Breast epithelium (tissue), 4 donors: ENCODE results near the gene PCNX2. TPM values are rescaled to one million over a fixed set of nuclear protein-coding genes. Genes with fewer than 3 reads are reported as not detected.

Experiments used
- DNase-seq, 2 donors: peaks; one replicate each; pipeline ENCODE4 v3.0.0-alpha.2; 2019; ENCODE audit warnings: low spot score in 2 of 2
- H3K27ac ChIP-seq, 2 donors: fragments of 200-600 bp; sonication (generic) in 1 of 2; one replicate each; pipeline ENCODE4 v1.5.1; 2016 to 2019; ENCODE audit warnings: mild to moderate bottlenecking in 1 of 2
- H3K27me3 ChIP-seq, 2 donors: fragments of 200-600 bp; sonication (generic) in 1 of 2; one replicate each; pipeline versions ENCODE4 v1.5.1 to v1.6.0; 2017 to 2019; ENCODE audit warnings: control low read depth in 1 of 2, mild to moderate bottlenecking in 1 of 2
- H3K36me3 ChIP-seq: fragments of 200-600 bp; one replicate; pipeline ENCODE4 v1.5.1; 2019
- H3K4me1 ChIP-seq, 2 donors: fragments of 200-600 bp; sonication (generic); one replicate each; pipeline ENCODE4 v1.5.1; 2016 to 2019; ENCODE audit warnings: control low read depth in 1 of 2
- H3K4me3 ChIP-seq, 3 donors: fragments of 200-600 bp; sonication (generic); 1 replicate in 2 of 3; 2 replicates in 1 of 3; pipeline ENCODE4 v1.5.1; 2016 to 2019; ENCODE audit warnings: mild to moderate bottlenecking in 3 of 3, moderate library complexity in 2 of 3
- H3K9me3 ChIP-seq, 2 donors: fragments of 200-600 bp; sonication (generic) in 1 of 2; one replicate each; pipeline ENCODE4 v1.5.1; 2016 to 2019; ENCODE audit warnings: control low read depth in 1 of 2
- POLR2A ChIP-seq: fragments of 450-650 bp; IDR thresholded peaks from one replicate; pipeline ENCODE4 v1.6.1; 2016; ENCODE audit warnings: antibody characterized with exemption, mild to moderate bottlenecking, moderate library complexity
- POLR2AphosphoS5 ChIP-seq, 3 donors: sonication (generic); formaldehyde crosslinking; IDR thresholded peaks; one replicate each; pipeline ENCODE4 v1.6.1; 2017; ENCODE audit warnings: antibody characterized with exemption in 3 of 3
- intact Hi-C: fragments of 100-400 bp; cut with DNase I; formaldehyde crosslinking; loops from one replicate; pipeline ENCODE4 v1.15.1; 2023; ENCODE audit warnings: low total_unique reads
- total RNA-seq, 3 donors: library from RNA; depleted of rRNA; stranded (reverse); fragments of >200 nt; gene quantifications; one replicate each; pipeline ENCODE4 v1.1.0, GENCODE V29; 2016
- TF ChIP-seq, protein P1 (sequence below), 3 donors: fragments of 450-650 bp; IDR thresholded peaks; one replicate each; pipeline ENCODE4 v1.5.1; 2016 to 2017; ENCODE audit warnings: antibody characterized with exemption in 3 of 3, mild to moderate bottlenecking in 3 of 3, moderate library complexity in 3 of 3

PCNX2 gene
- total RNA-seq, 3 donors from 2014 or later: 18.7 to 32.6 (median 26.2) TPM

DNA sequence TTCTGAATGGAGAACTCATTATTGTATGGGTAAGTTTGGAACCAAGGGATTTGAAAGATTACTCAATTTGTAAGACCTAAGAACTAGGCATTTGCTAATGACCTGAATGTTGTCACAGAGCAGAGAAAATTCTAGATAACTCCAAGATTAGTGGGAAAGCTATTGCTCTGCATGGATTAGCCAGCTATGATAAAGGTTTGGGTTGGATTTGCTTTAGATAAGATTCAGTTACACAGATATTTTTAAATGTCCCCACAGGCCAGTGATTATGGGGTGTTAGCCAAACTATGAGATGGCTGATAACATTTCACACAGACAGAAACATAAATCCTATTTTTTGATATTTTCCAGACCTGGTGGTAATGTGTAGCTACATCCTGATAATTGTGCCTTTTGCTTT is 256.9 kb downstream of the PCNX2 start:
- intact Hi-C loops: no loop called here
- no peak for DNase-seq
- TF ChIP-seq POLR2AphosphoS5 (IDR thresholded peaks at IDR 0.05): no peak
- Histone ChIP-seq H3K27me3 (no peaks in the 10 kb centered on the region), H3K9me3 (no peaks in the 10 kb centered on the region), H3K4me1 (no peaks in the 10 kb centered on the region), H3K27ac (no peak overlapping the region), H3K4me3 (no peak overlapping the region), H3K36me3 (no peaks in the 10 kb centered on the region)

DNA sequence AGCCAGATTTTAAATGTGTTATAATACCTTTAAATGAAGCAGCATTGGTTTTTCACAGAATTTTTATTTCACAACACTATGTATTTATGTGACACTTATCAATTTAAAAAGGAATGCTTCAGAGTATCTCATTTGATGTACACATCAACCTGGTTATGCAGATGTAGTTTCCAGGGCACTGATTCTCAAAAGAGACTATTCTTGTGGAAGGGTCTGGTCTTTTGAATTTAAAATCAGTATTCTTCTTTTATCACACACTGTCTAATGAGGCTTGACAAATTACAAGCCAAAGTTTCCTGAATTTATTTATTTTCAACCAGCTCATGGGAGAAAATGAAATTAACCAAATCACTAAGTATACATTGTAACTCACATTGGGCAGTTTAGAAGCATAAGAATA is 257.7 kb downstream of the PCNX2 start:
- Histone ChIP-seq H3K9me3 (no peaks in the 10 kb centered on the region), H3K4me1 (no peaks in the 10 kb centered on the region), H3K27me3 (no peaks in the 10 kb centered on the region), H3K27ac (no peak overlapping the region), H3K36me3 (no peaks in the 10 kb centered on the region), H3K4me3 (no peak overlapping the region)
- intact Hi-C loops: no loop called here
- DNase-seq: no peak
- TF ChIP-seq POLR2A (no peak), POLR2AphosphoS5 (IDR thresholded peaks at IDR 0.05) (no peak)
- TF ChIP-seq, protein P1, sequence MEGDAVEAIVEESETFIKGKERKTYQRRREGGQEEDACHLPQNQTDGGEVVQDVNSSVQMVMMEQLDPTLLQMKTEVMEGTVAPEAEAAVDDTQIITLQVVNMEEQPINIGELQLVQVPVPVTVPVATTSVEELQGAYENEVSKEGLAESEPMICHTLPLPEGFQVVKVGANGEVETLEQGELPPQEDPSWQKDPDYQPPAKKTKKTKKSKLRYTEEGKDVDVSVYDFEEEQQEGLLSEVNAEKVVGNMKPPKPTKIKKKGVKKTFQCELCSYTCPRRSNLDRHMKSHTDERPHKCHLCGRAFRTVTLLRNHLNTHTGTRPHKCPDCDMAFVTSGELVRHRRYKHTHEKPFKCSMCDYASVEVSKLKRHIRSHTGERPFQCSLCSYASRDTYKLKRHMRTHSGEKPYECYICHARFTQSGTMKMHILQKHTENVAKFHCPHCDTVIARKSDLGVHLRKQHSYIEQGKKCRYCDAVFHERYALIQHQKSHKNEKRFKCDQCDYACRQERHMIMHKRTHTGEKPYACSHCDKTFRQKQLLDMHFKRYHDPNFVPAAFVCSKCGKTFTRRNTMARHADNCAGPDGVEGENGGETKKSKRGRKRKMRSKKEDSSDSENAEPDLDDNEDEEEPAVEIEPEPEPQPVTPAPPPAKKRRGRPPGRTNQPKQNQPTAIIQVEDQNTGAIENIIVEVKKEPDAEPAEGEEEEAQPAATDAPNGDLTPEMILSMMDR (IDR thresholded peaks at IDR 0.05): no peak

DNA sequence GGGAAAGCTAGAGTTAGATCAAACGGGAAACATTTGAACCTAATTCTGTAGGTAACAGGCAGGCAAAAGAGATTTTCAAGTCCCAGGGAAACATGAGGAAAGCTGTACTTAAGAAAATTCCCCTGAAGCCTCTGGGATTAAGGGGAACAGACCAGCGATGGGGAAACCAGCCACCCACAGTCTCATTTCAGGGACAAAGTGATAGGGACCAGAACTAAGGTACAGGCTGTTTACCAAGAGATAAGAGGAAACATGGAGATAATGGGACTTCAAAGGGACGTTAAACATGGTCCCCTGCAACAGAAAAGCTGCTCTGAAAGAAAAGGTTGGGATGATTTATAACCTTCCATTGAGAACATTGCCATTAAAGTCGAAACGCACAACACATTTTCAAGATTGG is 260.7 kb downstream of the PCNX2 start:
- no peaks in the 10 kb centered on the region for H3K36me3 ChIP-seq
- DNase-seq: no peak
- H3K4me3 ChIP-seq: no peak overlapping the region
- no peak overlapping the region for H3K27ac ChIP-seq
- no peaks in the 10 kb centered on the region for H3K27me3 ChIP-seq
- intact Hi-C loops: no loop called here
- no peaks in the 10 kb centered on the region for H3K4me1 ChIP-seq
- H3K9me3 ChIP-seq: no peaks in the 10 kb centered on the region
- TF ChIP-seq POLR2AphosphoS5 (IDR thresholded peaks at IDR 0.05) (no peak), POLR2A (no peak)
- TF ChIP-seq, protein P1 (IDR thresholded peaks at IDR 0.05): no peak

DNA sequence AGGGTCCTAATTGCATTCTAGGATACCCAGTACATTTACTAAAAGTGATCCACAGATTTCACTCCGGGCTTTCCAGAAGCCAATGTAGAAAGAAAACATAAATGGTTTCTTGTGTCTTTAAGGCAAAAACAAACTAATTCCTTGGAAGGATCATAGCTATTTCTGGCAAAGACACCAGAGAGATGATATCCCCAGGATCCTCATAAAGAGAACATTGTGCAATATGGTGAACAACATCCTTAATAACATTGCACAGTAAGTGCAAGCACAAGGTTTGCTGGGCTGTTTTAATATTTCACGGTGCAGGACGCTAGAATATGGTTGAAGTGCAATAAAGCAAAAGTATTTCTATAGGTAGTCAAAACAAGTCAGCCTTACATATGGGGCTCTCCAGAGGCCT is 262.2 kb downstream of the PCNX2 start:
- DNase-seq: no peak
- H3K4me3 ChIP-seq: no peak overlapping the region
- no peaks in the 10 kb centered on the region for H3K27me3 ChIP-seq
- H3K9me3 ChIP-seq: no peaks in the 10 kb centered on the region
- no peak overlapping the region for H3K27ac ChIP-seq
- H3K36me3 ChIP-seq: no peaks in the 10 kb centered on the region
- TF ChIP-seq POLR2AphosphoS5 (IDR thresholded peaks at IDR 0.05) (no peak), POLR2A (no peak)
- TF ChIP-seq, protein P1 (IDR thresholded peaks at IDR 0.05): no peak
- H3K4me1 ChIP-seq: no peaks in the 10 kb centered on the region
- intact Hi-C loops: no loop called here

GRCh38 chr1:233032916-233033315 is 262.6 kb downstream of the PCNX2 start:
- H3K27me3 ChIP-seq: no peaks in the 10 kb centered on the region
- H3K27ac ChIP-seq: no peak overlapping the region
- H3K9me3 ChIP-seq: no peaks in the 10 kb centered on the region
- TF ChIP-seq POLR2AphosphoS5 (IDR thresholded peaks at IDR 0.05): no peak
- TF ChIP-seq POLR2A: no peak
- TF ChIP-seq, protein P1 (IDR thresholded peaks at IDR 0.05): no peak
- intact Hi-C loops: no loop called here
- DNase-seq: no peak
- H3K4me3 ChIP-seq: no peak overlapping the region
- no peaks in the 10 kb centered on the region for H3K4me1 ChIP-seq
- H3K36me3 ChIP-seq: no peaks in the 10 kb centered on the region

DNA sequence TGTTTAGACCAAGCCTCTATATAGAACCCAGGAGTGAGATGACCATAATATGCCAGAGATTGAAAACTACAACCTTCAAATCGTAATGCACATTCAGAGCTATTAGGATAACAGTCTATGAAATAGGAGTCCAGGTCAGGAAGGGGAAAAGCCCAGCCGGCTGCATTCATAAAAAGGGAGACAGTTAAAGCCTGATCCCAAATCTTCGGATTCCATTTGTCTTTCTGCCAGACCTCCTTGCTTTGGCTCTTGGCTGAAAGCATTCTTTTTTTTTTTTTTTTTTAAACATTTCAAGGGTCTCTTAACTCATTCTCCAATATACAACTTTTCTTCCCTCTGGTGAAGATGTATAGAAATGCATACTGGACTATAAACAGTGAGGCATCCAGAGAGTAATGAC is 264.0 kb downstream of the PCNX2 start:
- intact Hi-C loops: no loop called here
- Histone ChIP-seq H3K27me3 (no peaks in the 10 kb centered on the region), H3K27ac (no peak overlapping the region), H3K9me3 (no peaks in the 10 kb centered on the region), H3K4me3 (no peak overlapping the region), H3K36me3 (no peaks in the 10 kb centered on the region), H3K4me1 (no peaks in the 10 kb centered on the region)
- DNase-seq: no peak
- TF ChIP-seq POLR2A (no peak), POLR2AphosphoS5 (IDR thresholded peaks at IDR 0.05) (no peak)
- TF ChIP-seq, protein P1 (IDR thresholded peaks at IDR 0.05): no peak
